Measurements from ENCODE around the gene ACSM6. TPM values are rescaled to one million over a fixed set of nuclear protein-coding genes. Genes with fewer than 3 reads are reported as not detected.

ACSM6 gene
- polyA plus RNA-seq, 1 of the 3 experiments (the other 2 are of a cell fraction), result not detected

Small RNA genes lying within 50 kb of the gene (small RNA-seq; reads per million reads assigned to genes)
- 0 reads per million in 7 experiments for gene AL157834.3

Other genes starting within 250 kb of the ACSM6 start
- gene CYP2C8, start 124.7 kb upstream of the ACSM6 start, polyA plus RNA-seq (2012; rRNA removed), result 0.02 TPM in 1 of 2 replicates, not detected in the other
- gene PDLIM1, start 96.8 kb downstream of the ACSM6 start, polyA plus RNA-seq (2012; rRNA removed), result 74.4 and 97.2 TPM in 2 replicates